Measurements from ENCODE around the gene PTTG1IP.

PTTG1IP gene

GRCh38 chr21:44912158-44912473 lies 38.6 kb upstream of the PTTG1IP start:
- TF ChIP-seq, protein P1, sequence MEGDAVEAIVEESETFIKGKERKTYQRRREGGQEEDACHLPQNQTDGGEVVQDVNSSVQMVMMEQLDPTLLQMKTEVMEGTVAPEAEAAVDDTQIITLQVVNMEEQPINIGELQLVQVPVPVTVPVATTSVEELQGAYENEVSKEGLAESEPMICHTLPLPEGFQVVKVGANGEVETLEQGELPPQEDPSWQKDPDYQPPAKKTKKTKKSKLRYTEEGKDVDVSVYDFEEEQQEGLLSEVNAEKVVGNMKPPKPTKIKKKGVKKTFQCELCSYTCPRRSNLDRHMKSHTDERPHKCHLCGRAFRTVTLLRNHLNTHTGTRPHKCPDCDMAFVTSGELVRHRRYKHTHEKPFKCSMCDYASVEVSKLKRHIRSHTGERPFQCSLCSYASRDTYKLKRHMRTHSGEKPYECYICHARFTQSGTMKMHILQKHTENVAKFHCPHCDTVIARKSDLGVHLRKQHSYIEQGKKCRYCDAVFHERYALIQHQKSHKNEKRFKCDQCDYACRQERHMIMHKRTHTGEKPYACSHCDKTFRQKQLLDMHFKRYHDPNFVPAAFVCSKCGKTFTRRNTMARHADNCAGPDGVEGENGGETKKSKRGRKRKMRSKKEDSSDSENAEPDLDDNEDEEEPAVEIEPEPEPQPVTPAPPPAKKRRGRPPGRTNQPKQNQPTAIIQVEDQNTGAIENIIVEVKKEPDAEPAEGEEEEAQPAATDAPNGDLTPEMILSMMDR (IDR thresholded peaks at IDR 0.05; ENCODE audit: borderline replicate concordance, insufficient read depth, low read depth, low read length) = no peak
- no peak overlapping the region for H3K4me3 ChIP-seq (ENCODE audit: low read depth, low read length)

GRCh38 chr21:44911384-44912157 lies 38.1 kb upstream of the PTTG1IP start:
- H3K4me3 ChIP-seq (ENCODE audit: low read depth, low read length) = no peak overlapping the region
- TF ChIP-seq, protein P1 (IDR thresholded peaks at IDR 0.05; ENCODE audit: borderline replicate concordance, insufficient read depth, low read depth, low read length) = peak; percentile 71

DNA sequence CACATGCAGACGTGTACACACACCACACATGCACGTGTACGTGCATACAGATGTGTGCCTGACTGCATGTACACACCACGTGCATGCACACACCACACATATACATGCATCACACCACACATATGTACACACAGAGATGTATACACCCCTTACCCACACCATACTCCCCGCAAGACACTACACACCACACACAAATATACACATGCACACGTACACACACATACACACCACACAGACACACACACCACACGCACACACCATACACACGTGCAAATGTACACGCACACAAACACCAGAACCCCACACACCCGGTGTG lies 37.5 kb upstream of the PTTG1IP start:
- TF ChIP-seq, protein P1 (IDR thresholded peaks at IDR 0.05; ENCODE audit: borderline replicate concordance, insufficient read depth, low read depth, low read length) = no peak

GRCh38 chr21:44910229-44911067 lies 37.0 kb upstream of the PTTG1IP start:
- H3K4me3 ChIP-seq (ENCODE audit: low read depth, low read length) = no peak overlapping the region
- TF ChIP-seq, protein P1 (IDR thresholded peaks at IDR 0.05; ENCODE audit: borderline replicate concordance, insufficient read depth, low read depth, low read length) = no peak

More for the DNA sequence above, 37.5 kb upstream of the PTTG1IP start:
- H3K4me3 ChIP-seq (ENCODE audit: low read depth, low read length) = no peak overlapping the region

- TF ChIP-seq, protein P1 (IDR thresholded peaks at IDR 0.05; ENCODE audit: borderline replicate concordance, insufficient read depth, low read depth, low read length) = no peak
- H3K4me3 ChIP-seq (ENCODE audit: low read depth, low read length) = no peak overlapping the region
Observed at GRCh38 chr21:44909719-44910118, 36.2 kb upstream of the PTTG1IP start.

- no peak overlapping the region for H3K4me3 ChIP-seq (ENCODE audit: low read depth, low read length)
- TF ChIP-seq, protein P1 (IDR thresholded peaks at IDR 0.05; ENCODE audit: borderline replicate concordance, insufficient read depth, low read depth, low read length) = no peak
Observed at GRCh38 chr21:44908908-44909307, 35.4 kb upstream of the PTTG1IP start.
